Astrocyte of the cerebellum (primary cell): ENCODE measurements around the gene OPRM1.

Experiments used
- DNase-seq: peaks from one replicate; pipeline ENCODE4 v3.0.0-alpha.2; 2011; ENCODE audit warnings: low read depth
- H3K4me3 ChIP-seq: 2 replicates; pipeline ENCODE4 v1.5.1; 2011; ENCODE audit warnings: mild to moderate bottlenecking, low read depth, low read length, moderate library complexity
- in situ Hi-C: cut with HindIII; loops from 2 replicates; pipeline ENCODE4 v1.10.0; 2017; ENCODE audit warnings: low sequenced_read_pairs
- TF ChIP-seq, protein P1 (sequence below): IDR thresholded peaks from 2 replicates; pipeline ENCODE4 v1.5.1; 2012; ENCODE audit warnings: low read length, low read depth, moderate library complexity, mild to moderate bottlenecking; ENCODE audit errors: missing control alignments

The OPRM1 gene

GRCh38 chr6:154002894-154003293 is 36.1 kb upstream of the OPRM1 start:
- H3K4me3 ChIP-seq, result no peak overlapping the region
- DNase-seq, result no peak
- TF ChIP-seq, protein P1, sequence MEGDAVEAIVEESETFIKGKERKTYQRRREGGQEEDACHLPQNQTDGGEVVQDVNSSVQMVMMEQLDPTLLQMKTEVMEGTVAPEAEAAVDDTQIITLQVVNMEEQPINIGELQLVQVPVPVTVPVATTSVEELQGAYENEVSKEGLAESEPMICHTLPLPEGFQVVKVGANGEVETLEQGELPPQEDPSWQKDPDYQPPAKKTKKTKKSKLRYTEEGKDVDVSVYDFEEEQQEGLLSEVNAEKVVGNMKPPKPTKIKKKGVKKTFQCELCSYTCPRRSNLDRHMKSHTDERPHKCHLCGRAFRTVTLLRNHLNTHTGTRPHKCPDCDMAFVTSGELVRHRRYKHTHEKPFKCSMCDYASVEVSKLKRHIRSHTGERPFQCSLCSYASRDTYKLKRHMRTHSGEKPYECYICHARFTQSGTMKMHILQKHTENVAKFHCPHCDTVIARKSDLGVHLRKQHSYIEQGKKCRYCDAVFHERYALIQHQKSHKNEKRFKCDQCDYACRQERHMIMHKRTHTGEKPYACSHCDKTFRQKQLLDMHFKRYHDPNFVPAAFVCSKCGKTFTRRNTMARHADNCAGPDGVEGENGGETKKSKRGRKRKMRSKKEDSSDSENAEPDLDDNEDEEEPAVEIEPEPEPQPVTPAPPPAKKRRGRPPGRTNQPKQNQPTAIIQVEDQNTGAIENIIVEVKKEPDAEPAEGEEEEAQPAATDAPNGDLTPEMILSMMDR, result no peak
- in situ Hi-C loops, result no loop called here

- in situ Hi-C loops, result no loop called here
- no peak for DNase-seq
Observed at GRCh38 chr6:154010371-154010770, 28.7 kb upstream of the OPRM1 start.

GRCh38 chr6:154012852-154013251 is 26.2 kb upstream of the OPRM1 start:
- H3K4me3 ChIP-seq, result no peak overlapping the region
- no peak for DNase-seq
- in situ Hi-C loops, result no loop called here
- TF ChIP-seq, protein P1, result no peak

More at GRCh38 chr6:154010371-154010770, 28.7 kb upstream of the OPRM1 start:
- TF ChIP-seq, protein P1, result no peak
- no peak overlapping the region for H3K4me3 ChIP-seq

GRCh38 chr6:154017786-154018185 is 21.3 kb upstream of the OPRM1 start:
- no peak for DNase-seq
- in situ Hi-C loops, result no loop called here
- H3K4me3 ChIP-seq, result no peak overlapping the region
- TF ChIP-seq, protein P1, result no peak

- in situ Hi-C loops, result no loop called here
- no peak for DNase-seq
- H3K4me3 ChIP-seq, result no peak overlapping the region
- TF ChIP-seq, protein P1, result no peak
Observed at GRCh38 chr6:154030646-154031045, 8.4 kb upstream of the OPRM1 start.

DNA sequence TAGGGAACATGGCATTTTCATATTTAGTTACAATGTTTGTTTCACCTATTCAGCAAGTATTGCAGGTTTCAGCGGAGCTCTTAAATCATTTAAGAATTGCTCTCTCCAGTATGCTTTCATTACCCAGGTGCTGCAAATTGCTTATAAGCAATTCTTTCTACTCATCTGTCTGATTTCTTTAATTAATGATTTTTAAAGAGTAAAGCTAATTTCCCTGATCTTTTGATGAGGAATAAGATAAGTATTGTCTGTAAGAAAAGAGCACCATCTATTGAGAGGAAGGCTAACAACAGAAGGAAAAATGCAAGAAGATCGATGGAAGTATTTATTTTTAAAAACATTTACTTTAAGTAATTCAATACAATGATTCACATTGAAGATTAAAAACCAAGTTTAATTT is 2.0 kb downstream of the OPRM1 start:
- TF ChIP-seq, protein P1, result no peak
- in situ Hi-C loops, result no loop called here

DNA sequence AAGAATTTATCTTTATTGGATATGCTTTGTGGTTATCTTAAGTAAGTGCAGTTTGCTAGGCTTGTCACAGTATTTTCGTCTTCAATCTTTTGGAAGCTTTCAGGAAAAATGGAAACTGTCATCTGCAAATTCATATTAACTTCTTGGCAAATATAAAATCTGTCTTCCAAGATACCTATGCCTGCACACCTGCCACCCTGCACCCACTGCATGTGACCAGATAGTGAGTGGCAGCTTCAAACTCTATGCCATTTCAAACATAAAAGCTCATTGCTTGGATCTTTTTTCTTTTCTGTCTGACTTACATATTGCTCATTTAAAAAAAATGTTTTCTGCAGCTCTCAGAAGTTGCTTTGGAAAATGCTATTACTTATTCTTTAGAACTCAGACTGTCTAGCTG is 14.1 kb downstream of the OPRM1 start:
- in situ Hi-C loops, result no loop called here
- H3K4me3 ChIP-seq, result no peak overlapping the region
- DNase-seq, result no peak
- TF ChIP-seq, protein P1, result no peak

More for the DNA sequence above, 2.0 kb downstream of the OPRM1 start:
- H3K4me3 ChIP-seq, result no peak overlapping the region
- DNase-seq, result no peak
